ENCODE data around the gene RAD21L1.

Gene RAD21L1

GRCh38 chr20:1297486-1297885 lies 71.6 kb downstream of the RAD21L1 start:
- DNase-seq, result no peak

DNA sequence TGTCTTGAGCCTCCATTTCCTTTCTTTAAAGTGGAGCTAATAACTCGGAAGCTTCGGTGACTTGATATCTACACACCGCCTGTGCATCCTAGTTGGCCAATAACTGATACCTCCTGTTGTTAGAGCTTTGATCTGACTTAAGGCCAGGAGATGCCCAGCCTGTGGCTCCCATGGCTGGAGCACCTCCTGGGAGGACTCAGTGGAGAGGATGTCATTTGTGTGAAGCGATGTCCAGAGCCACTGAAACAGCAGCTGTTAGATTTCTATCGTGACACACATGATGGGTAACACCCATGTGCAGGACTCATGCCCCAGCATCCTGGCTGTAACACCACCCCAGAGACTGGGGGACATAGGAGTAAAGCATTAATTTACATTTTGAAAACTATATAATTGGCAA lies 72.3 kb downstream of the RAD21L1 start:
- DNase-seq, result no peak

GRCh38 chr20:1298888-1299511 lies 73.2 kb downstream of the RAD21L1 start:
- DNase-seq, result no peak

- no peak for DNase-seq
These were observed 73.7 kb downstream of the RAD21L1 start for GRCh38 chr20:1299522-1299921.

GRCh38 chr20:1300083-1300840 lies 74.4 kb downstream of the RAD21L1 start:
- no peak for DNase-seq

DNA sequence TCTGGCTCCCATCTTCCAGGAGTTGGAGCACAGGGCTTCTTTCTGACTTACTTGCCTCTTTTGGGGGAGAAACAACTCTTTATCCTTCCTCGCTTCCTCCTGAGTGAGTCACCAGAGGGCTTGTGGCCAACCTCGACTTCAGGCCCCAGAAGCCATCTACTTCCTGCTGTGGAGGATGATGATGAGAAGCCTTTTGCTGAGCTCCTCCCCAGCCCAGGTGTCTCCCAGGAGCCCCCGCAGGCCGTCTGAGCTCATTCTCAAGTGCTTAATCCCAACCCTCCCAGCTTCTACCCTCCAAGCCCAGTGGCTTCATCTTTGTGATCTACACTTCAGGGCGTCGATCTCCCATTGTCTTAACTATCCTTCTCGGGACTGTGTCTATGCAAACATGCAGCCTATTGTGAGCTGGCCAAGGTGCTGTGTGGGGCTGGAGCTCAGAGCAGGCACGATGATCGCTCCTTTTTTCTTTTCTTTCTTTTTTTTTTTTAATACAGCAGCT lies 75.2 kb downstream of the RAD21L1 start:
- peak; percentile 45 for DNase-seq

DNA sequence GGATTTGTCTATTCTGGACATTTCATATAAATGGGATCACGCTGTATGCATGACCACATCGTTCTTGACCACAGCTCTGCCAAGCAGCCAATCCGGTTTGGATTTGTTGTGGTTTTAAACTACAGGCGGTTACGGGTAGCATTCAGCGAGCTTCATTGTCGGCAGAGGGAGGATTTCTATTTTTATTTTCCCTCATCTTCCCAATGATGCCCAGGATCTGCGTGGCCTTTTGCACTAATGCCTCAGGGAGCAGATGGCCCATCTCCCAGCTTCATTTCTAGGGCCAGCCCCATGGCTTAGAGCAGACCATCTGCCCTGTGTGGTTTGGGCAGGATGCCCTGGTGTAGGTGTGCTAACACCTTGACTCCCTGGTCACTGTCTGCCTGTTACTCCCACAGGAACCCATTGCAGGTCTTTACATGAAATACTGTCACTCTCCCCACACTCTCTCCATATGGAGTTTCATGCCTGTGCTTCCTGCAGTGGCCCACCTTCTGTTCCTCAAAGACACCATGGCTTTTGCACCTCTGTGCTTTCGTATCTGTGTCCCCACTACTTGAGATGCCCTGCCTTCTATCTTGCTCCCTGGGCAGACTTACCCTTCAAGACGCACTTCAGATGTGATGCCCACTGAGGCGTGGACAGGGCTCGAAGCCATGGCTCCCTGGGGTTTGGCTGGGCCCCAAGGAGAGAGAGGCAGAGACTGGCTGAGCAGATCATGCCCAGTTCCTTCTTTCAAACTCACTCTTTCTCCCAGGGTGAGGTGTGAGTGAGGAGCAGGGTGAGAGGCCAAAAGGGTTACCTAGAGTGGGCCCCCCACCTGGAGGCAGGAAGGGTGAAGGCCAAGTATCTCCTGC lies 77.1 kb downstream of the RAD21L1 start:
- peak; percentile 76 for DNase-seq

DNA sequence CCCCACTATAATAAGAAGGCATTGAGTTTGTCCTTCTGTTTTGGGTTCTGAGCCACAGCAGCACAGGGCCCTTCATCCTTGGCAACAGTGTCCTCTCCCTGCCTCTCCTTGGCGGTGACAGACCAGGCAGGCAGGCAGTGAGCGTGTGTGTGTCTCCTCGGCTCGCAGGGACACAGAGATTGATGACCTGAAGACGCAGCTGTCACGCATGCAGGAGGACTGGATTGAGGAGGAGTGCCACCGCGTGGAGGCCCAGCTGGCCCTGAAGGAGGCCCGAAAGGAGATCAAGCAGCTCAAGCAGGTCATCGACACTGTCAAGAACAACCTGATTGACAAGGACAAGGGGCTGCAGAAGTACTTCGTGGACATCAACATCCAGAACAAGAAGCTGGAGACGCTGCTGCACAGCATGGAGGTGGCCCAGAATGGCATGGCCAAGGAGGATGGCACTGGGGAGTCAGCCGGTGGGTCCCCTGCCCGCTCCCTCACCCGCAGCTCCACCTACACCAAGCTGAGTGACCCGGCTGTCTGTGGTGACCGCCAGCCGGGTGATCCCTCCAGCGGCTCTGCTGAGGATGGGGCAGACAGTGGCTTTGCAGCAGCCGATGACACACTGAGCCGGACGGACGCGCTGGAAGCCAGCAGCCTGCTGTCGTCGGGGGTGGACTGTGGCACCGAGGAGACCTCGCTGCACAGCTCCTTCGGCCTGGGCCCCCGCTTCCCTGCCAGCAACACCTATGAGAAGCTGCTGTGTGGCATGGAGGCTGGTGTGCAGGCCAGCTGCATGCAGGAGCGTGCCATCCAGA lies 79.1 kb downstream of the RAD21L1 start:
- DNase-seq, result no peak

Measured in femur (tissue), 1 donor.